ENCODE measurements around the gene SELENOS.
A peak's percentile ranks its signal among the peaks of the same experiment; 100 is the strongest.
"Not testable (repeated sequence)": the region's sequence is repeated elsewhere in the genome, so short reads cannot be mapped to it uniquely, and the experiment has no call there.

The SELENOS gene

GRCh38 chr15:101309436-101310160 lies 32.3 kb upstream of the SELENOS start:
- DNase-seq (ENCODE audit: low read depth), result no peak

GRCh38 chr15:101308604-101309435 lies 31.5 kb upstream of the SELENOS start:
- no peak for DNase-seq (ENCODE audit: low read depth)

GRCh38 chr15:101307897-101308603 lies 30.8 kb upstream of the SELENOS start:
- DNase-seq (ENCODE audit: low read depth), result no peak

GRCh38 chr15:101307048-101307896 lies 30.0 kb upstream of the SELENOS start:
- no peak for DNase-seq (ENCODE audit: low read depth)

- no peak for DNase-seq (ENCODE audit: low read depth)
Observed at GRCh38 chr15:101306341-101307047, 29.2 kb upstream of the SELENOS start.

GRCh38 chr15:101305820-101306255 lies 28.6 kb upstream of the SELENOS start:
- no peak for DNase-seq (ENCODE audit: low read depth)

- DNase-seq (ENCODE audit: low read depth), result no peak
Observed at GRCh38 chr15:101303408-101303807, 26.1 kb upstream of the SELENOS start.

GRCh38 chr15:101296418-101297405 lies 19.4 kb upstream of the SELENOS start:
- DNase-seq (ENCODE audit: low read depth), result no peak

- DNase-seq (ENCODE audit: low read depth), result no peak
Observed at GRCh38 chr15:101295607-101296161, 18.4 kb upstream of the SELENOS start.

GRCh38 chr15:101294731-101295606 lies 17.7 kb upstream of the SELENOS start, which contains the start of gene SNRPA1:
TSS of gene SNRPA1 (minus strand) at chr15:101295248. CDS start at chr15:101295178, 70 bp downstream.
- peak; percentile 99 for DNase-seq (ENCODE audit: low read depth)

GRCh38 chr15:101293122-101293521 lies 15.8 kb upstream of the SELENOS start:
- DNase-seq (ENCODE audit: low read depth), result no peak

- DNase-seq (ENCODE audit: low read depth), result no peak
Observed at GRCh38 chr15:101288905-101289513, 11.7 kb upstream of the SELENOS start.

GRCh38 chr15:101287342-101287741 lies 10.1 kb upstream of the SELENOS start:
- DNase-seq (ENCODE audit: low read depth), result not testable (repeated sequence)

- DNase-seq (ENCODE audit: low read depth), result no peak
Observed at GRCh38 chr15:101286471-101287114, 9.3 kb upstream of the SELENOS start.

GRCh38 chr15:101283931-101284330 lies 6.6 kb upstream of the SELENOS start:
- no peak for DNase-seq (ENCODE audit: low read depth)

- no peak for DNase-seq (ENCODE audit: low read depth)
Observed at GRCh38 chr15:101280007-101280406, 2.7 kb upstream of the SELENOS start.

GRCh38 chr15:101277943-101278564 lies 769 bp upstream of the SELENOS start:
- no peak for DNase-seq (ENCODE audit: low read depth)
